IPS-18c (cell line): ENCODE results near the gene NR3C2.
"Not testable (repeated sequence)": the region's sequence is repeated elsewhere in the genome, so short reads cannot be mapped to it uniquely, and the experiment has no call there.

Source experiments
- H3K4me3 ChIP-seq: 2 replicates; pipeline ENCODE4 v1.7.0; 2013; ENCODE audit warnings: low read depth, mild to moderate bottlenecking, low read length, moderate library complexity; ENCODE audit not compliant: insufficient read depth
- H3K9me3 ChIP-seq: one replicate; pipeline ENCODE4 v1.6.1; 2013; ENCODE audit warnings: mild to moderate bottlenecking, low read length, moderate library complexity; ENCODE audit not compliant: control insufficient read depth, insufficient read depth

NR3C2 gene

GRCh38 chr4:148344941-148345340, 97.3 kb downstream of the NR3C2 start:
- H3K9me3 ChIP-seq: no peaks in the 10 kb centered on the region
- H3K4me3 ChIP-seq: no peak overlapping the region

- no peak overlapping the region for H3K4me3 ChIP-seq
- H3K9me3 ChIP-seq: no peaks in the 10 kb centered on the region
These were observed 97.9 kb downstream of the NR3C2 start for GRCh38 chr4:148344352-148344751.

- H3K9me3 ChIP-seq: no peaks in the 10 kb centered on the region
- no peak overlapping the region for H3K4me3 ChIP-seq
These were observed 100.0 kb downstream of the NR3C2 start for GRCh38 chr4:148341980-148342800.

- H3K4me3 ChIP-seq: no peak overlapping the region
- H3K9me3 ChIP-seq: no peaks in the 10 kb centered on the region
These were observed 107.1 kb downstream of the NR3C2 start for GRCh38 chr4:148335133-148335532.

- no peaks in the 10 kb centered on the region for H3K9me3 ChIP-seq
These were observed 108.9 kb downstream of the NR3C2 start for GRCh38 chr4:148333265-148333664.

GRCh38 chr4:148332486-148332885, 109.7 kb downstream of the NR3C2 start:
- no peak overlapping the region for H3K4me3 ChIP-seq
- H3K9me3 ChIP-seq: no peaks in the 10 kb centered on the region

More at GRCh38 chr4:148333265-148333664, 108.9 kb downstream of the NR3C2 start:
- no peak overlapping the region for H3K4me3 ChIP-seq

GRCh38 chr4:148330724-148331123, 111.5 kb downstream of the NR3C2 start:
- H3K4me3 ChIP-seq: no peak overlapping the region
- no peaks in the 10 kb centered on the region for H3K9me3 ChIP-seq

GRCh38 chr4:148330161-148330560, 112.1 kb downstream of the NR3C2 start:
- Histone ChIP-seq H3K4me3 (no peak overlapping the region), H3K9me3 (no peaks in the 10 kb centered on the region)

- Histone ChIP-seq H3K9me3 (no peaks in the 10 kb centered on the region), H3K4me3 (no peak overlapping the region)
These were observed 112.5 kb downstream of the NR3C2 start for GRCh38 chr4:148329751-148330150.

GRCh38 chr4:148327683-148328082, 114.5 kb downstream of the NR3C2 start:
- H3K4me3 ChIP-seq: no peak overlapping the region
- no peaks in the 10 kb centered on the region for H3K9me3 ChIP-seq

GRCh38 chr4:148323316-148323715, 118.9 kb downstream of the NR3C2 start:
- H3K4me3 ChIP-seq: peak overlapping the region; percentile 20; the same call in 1 of the 2 replicates
- H3K9me3 ChIP-seq: not testable (repeated sequence)

- no peak overlapping the region for H3K4me3 ChIP-seq
- no peaks in the 10 kb centered on the region for H3K9me3 ChIP-seq
These were observed 127.2 kb downstream of the NR3C2 start for GRCh38 chr4:148315049-148315448.

- Histone ChIP-seq H3K4me3 (no peak overlapping the region), H3K9me3 (no peaks in the 10 kb centered on the region)
These were observed 129.2 kb downstream of the NR3C2 start for GRCh38 chr4:148312956-148313490.

GRCh38 chr4:148311526-148311925, 130.7 kb downstream of the NR3C2 start:
- no peak overlapping the region for H3K4me3 ChIP-seq
- no peaks in the 10 kb centered on the region for H3K9me3 ChIP-seq

GRCh38 chr4:148310756-148311155, 131.5 kb downstream of the NR3C2 start:
- no peaks in the 10 kb centered on the region for H3K9me3 ChIP-seq
- no peak overlapping the region for H3K4me3 ChIP-seq

- H3K4me3 ChIP-seq: no peak overlapping the region
- H3K9me3 ChIP-seq: peaks cover under 1% of the 10 kb centered on the region
These were observed 136.5 kb downstream of the NR3C2 start for GRCh38 chr4:148305751-148306150.

- peaks cover 3% of the 10 kb centered on the region for H3K9me3 ChIP-seq
These were observed 139.8 kb downstream of the NR3C2 start for GRCh38 chr4:148302416-148302815.

GRCh38 chr4:148300877-148301276, 141.3 kb downstream of the NR3C2 start:
- Histone ChIP-seq H3K9me3 (peaks cover 3% of the 10 kb centered on the region), H3K4me3 (no peak overlapping the region)

More at GRCh38 chr4:148302416-148302815, 139.8 kb downstream of the NR3C2 start:
- H3K4me3 ChIP-seq: no peak overlapping the region
